Measurements from ENCODE around the gene CNTD1.

The CNTD1 gene

DNA sequence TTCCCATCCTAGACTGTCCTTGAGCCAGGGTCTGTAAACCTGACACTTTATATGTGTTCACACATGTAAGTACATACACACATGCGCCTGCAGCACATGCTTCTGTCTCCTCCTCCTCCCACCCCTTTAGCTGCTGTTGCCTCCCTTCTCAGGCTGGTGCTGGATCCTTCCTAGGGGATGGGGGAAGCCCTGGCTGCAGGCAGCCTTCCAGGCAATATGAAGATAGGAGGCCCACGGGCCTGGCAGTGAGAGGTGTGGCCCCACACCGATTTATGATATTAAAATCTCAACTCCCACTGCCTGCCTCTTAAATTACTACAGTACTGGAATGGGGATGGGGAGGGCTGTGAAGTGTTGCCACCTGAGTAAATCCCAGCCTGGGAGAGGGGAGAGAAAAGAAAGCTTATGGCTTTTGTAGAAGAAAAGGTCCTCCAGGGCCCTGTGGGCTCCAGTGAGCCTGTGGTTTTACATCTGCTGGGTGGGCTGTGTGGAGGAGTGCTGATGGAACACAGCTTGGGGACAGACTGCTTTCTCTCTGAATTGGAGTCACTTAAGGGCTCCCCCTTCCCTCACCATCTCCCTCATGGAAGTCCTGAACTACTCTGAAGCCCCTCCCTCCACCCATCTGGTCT, 19.2 kb upstream of the CNTD1 start:
- no peak for DNase-seq (ENCODE audit: low read depth in 2 of 2, low spot score in 1 of 2)

GRCh38 chr17:42779936-42780850, 18.5 kb upstream of the CNTD1 start, which contains the start of gene WNK4:
TSS of gene WNK4 (plus strand) at chr17:42780610. CDS start at chr17:42780699, 89 bp downstream.
- no peak for DNase-seq (ENCODE audit: low read depth in 2 of 2, low spot score in 1 of 2)

GRCh38 chr17:42780851-42781638, 17.6 kb upstream of the CNTD1 start:
- no peak for DNase-seq (ENCODE audit: low read depth in 2 of 2, low spot score in 1 of 2)

GRCh38 chr17:42781639-42782165, 17.0 kb upstream of the CNTD1 start:
- DNase-seq (ENCODE audit: low read depth in 2 of 2, low spot score in 1 of 2), result no peak

GRCh38 chr17:42782166-42783061, 16.2 kb upstream of the CNTD1 start:
- DNase-seq (ENCODE audit: low read depth in 2 of 2, low spot score in 1 of 2), result no peak

DNA sequence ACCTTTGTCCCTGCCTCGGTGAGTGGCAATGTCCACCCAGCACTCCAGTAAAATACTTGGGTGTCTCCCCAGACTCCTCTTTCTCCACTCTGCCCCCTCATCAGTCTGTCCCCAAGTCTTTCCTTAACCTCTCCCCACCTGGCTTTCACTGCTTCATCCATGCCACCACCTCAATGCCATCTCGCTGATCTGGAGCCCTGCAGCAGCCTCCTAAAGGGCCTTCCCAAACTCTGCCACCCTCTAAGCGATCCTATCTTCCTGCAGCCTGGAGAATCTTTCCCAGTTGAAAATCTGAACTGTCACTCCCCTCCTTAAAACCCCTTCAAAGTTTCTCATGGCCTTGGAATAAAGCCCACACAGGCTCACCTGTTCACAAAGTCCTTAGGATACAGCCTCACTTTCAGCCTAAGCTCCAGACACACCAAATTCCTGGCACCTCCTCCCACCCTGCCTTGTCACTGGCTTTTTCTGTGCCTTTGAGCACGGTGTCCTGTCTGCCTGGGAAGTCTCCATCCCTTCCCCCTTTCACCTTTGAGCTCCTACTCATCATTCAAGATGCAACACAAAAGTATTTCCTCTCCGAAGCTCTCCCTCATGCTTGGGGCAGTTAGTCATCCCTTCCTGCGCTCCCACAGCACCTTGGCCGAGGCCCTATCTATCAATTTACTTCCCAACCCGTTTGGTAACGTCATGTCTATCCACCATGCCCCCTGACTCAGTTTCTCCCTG, 15.4 kb upstream of the CNTD1 start:
- DNase-seq (ENCODE audit: low read depth in 2 of 2, low spot score in 1 of 2), result no peak

- no peak for DNase-seq (ENCODE audit: low read depth in 2 of 2, low spot score in 1 of 2)
These were observed 14.9 kb upstream of the CNTD1 start for GRCh38 chr17:42783791-42784138.

DNA sequence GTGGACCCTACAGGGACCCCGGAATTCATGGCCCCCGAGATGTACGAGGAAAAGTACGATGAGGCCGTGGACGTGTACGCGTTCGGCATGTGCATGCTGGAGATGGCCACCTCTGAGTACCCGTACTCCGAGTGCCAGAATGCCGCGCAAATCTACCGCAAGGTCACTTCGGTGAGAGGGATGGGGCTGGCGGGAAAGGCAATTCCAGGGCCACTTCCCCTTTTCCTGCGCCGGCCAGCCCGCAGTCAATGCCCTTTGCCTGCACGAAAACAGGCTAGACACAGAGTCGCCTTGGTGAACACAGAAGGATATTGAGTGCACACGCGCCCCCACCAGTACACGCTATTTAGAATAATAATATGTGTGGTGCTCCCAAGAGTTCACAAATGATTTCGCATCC, 14.3 kb upstream of the CNTD1 start:
- DNase-seq (ENCODE audit: low read depth in 2 of 2, low spot score in 1 of 2), result no peak

GRCh38 chr17:42784811-42785592, 13.7 kb upstream of the CNTD1 start:
- DNase-seq (ENCODE audit: low read depth in 2 of 2, low spot score in 1 of 2), result no peak

DNA sequence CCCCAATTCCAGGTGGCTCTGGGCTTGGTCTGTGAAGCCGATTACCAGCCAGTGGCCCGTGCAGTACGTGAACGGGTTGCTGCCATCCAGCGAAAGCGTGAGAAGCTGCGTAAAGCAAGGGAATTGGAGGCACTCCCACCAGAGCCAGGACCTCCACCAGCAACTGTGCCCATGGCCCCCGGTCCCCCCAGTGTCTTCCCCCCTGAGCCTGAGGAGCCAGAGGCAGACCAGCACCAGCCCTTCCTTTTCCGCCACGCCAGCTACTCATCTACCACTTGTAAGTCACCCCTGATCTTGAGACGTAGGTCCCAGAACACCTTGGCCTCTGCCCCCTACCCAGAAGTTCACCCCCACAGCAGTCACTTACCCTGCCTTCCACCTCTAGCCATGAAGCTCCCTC, 11.4 kb upstream of the CNTD1 start:
- no peak for DNase-seq (ENCODE audit: low read depth in 2 of 2, low spot score in 1 of 2)

GRCh38 chr17:42791948-42792347, 6.7 kb upstream of the CNTD1 start:
- no peak for DNase-seq (ENCODE audit: low read depth in 2 of 2, low spot score in 1 of 2)

- no peak for DNase-seq (ENCODE audit: low read depth in 2 of 2, low spot score in 1 of 2)
These were observed 6.1 kb upstream of the CNTD1 start for GRCh38 chr17:42792545-42792944.

DNA sequence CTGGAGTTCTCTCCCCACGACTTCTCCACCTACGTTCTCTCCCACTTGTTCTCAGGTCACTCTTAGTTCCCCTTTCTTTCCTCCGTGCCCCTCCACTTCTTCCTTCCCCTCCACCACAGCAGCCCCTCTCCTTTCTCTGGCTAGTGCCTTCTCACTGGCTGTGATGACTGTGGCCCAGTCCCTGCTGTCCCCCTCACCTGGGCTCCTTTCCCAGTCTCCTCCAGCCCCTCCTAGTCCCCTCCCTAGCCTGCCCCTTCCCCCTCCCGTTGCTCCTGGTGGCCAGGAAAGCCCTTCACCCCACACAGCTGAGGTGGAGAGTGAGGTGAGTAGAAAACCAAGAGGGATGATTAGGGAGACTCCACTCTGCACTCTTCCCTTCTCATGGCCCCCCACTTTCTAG, 3.6 kb upstream of the CNTD1 start:
- DNase-seq (ENCODE audit: low read depth in 2 of 2, low spot score in 1 of 2), result no peak

- DNase-seq (ENCODE audit: low read depth in 2 of 2, low spot score in 1 of 2), result no peak
These were observed 3.2 kb upstream of the CNTD1 start for GRCh38 chr17:42795465-42795864.

- no peak for DNase-seq (ENCODE audit: low read depth in 2 of 2, low spot score in 1 of 2)
These were observed 2.4 kb upstream of the CNTD1 start for GRCh38 chr17:42796066-42796758.

DNA sequence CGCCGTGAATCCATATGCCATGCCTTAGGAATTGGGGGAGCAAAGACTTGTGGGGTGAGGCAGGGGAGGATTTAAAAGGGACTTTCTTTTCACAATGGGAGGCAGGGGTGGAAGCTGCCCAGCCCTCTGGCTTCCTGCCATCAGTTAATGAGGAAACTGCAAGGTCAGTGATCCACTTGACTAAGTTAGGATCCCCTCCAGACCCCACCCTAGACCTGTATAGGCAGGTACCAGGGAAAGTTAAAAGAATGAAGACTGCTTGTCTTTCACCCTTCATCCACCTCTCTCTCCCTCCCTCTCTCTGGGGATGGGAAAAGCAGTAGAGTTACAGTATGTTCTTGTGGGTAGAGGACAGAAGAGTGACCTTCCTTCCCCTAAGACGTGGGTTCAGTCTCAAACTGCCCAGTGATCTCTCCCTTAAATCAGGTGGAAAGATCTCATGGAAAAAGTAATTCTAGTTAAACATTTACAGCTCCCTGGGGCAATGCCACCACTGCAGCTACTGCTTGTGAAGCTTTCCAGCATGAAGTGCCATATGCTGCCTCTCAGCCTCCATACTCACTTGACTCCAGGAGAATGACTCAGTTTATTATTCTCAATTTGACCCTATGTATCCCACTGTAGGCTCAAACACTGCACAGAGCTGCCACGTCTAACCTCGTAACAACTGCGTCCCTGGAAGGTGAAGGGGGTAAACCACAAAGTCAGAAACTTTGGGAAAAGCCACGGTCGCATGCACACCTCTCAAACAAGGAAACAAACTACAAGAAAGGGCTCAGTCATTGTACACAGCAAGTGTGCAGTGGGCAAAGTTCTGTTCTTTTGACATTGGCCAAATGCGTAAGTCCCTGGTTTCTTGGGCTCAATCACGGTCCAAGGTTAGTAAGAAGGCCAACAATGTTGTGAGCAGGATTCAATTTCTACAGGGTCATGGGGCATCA, 1.3 kb upstream of the CNTD1 start:
- DNase-seq (ENCODE audit: low read depth in 2 of 2, low spot score in 1 of 2), result no peak

GRCh38 chr17:42798011-42798382, 664 bp upstream of the CNTD1 start:
- DNase-seq (ENCODE audit: low read depth in 2 of 2, low spot score in 1 of 2), result no peak

Measured in stimulated activated CD8-positive, alpha-beta memory T cell treated with anti-CD3 and anti-CD28 coated beads, Interleukin-4, amount 100 ng/mL, for 1 hour (primary cell).